ENCODE results near the gene PLXNA2. TPM values are rescaled to one million over a fixed set of nuclear protein-coding genes. Genes with fewer than 3 reads are reported as not detected.

PLXNA2 gene
- total RNA-seq, 1 donor from 2014 or later = 38.3 TPM

- no peak overlapping the region for H3K4me3 ChIP-seq
- no peak for DNase-seq (ENCODE audit: extremely low spot score in 2 of 2)
- peaks cover 0 to 9% of the 10 kb centered on the region in 2 donors for H3K36me3 ChIP-seq
- no peaks in the 10 kb centered on the region for H3K27me3 ChIP-seq
- no peak overlapping the region for H3K27ac ChIP-seq
- H3K4me1 ChIP-seq = peaks cover 41% of the 10 kb centered on the region
- TF ChIP-seq POLR2A (IDR thresholded peaks at IDR 0.05) (no peak), POLR2AphosphoS5 (IDR thresholded peaks at IDR 0.05; ENCODE audit: insufficient read depth in 1 of 2, low read depth in 1 of 2) (no peak), CTCF (IDR thresholded peaks at IDR 0.05) (no peak)
- no peaks in the 10 kb centered on the region for H3K9me3 ChIP-seq
- intact Hi-C loops (cut with DNase I) = no loop called here
Measured at GRCh38 chr1:208221291-208221622, 22.9 kb downstream of the PLXNA2 start.

- Histone ChIP-seq H3K36me3 (peaks cover 0 to 9% of the 10 kb centered on the region in 2 donors), H3K9me3 (no peaks in the 10 kb centered on the region), H3K4me1 (peaks cover 36% of the 10 kb centered on the region), H3K4me3 (no peak overlapping the region), H3K27ac (peak overlapping the region; percentile 13), H3K27me3 (no peaks in the 10 kb centered on the region)
- intact Hi-C loops (cut with DNase I) = no loop called here
- no peak for DNase-seq (ENCODE audit: extremely low spot score in 2 of 2)
- TF ChIP-seq POLR2A (IDR thresholded peaks at IDR 0.05) (no peak), POLR2AphosphoS5 (IDR thresholded peaks at IDR 0.05; ENCODE audit: insufficient read depth in 1 of 2, low read depth in 1 of 2) (peak; percentile 10 to 43)
Measured at GRCh38 chr1:208219659-208220282, 24.4 kb downstream of the PLXNA2 start.

- H3K36me3 ChIP-seq = peaks cover 0 to 9% of the 10 kb centered on the region in 2 donors
- H3K27ac ChIP-seq = peak overlapping the region; percentile 13
- DNase-seq (ENCODE audit: extremely low spot score in 2 of 2) = no peak
- H3K27me3 ChIP-seq = no peaks in the 10 kb centered on the region
- no peak overlapping the region for H3K4me3 ChIP-seq
- no peaks in the 10 kb centered on the region for H3K9me3 ChIP-seq
- H3K4me1 ChIP-seq = peaks cover 42% of the 10 kb centered on the region
- intact Hi-C loops (cut with DNase I) = no loop called here
- TF ChIP-seq POLR2AphosphoS5 (IDR thresholded peaks at IDR 0.05; ENCODE audit: insufficient read depth in 1 of 2, low read depth in 1 of 2) = no peak
- TF ChIP-seq CTCF (IDR thresholded peaks at IDR 0.05) = no peak
- no peak for TF ChIP-seq POLR2A (IDR thresholded peaks at IDR 0.05)
Measured at GRCh38 chr1:208219098-208219658, 25.0 kb downstream of the PLXNA2 start.

GRCh38 chr1:208218237-208219097, 25.7 kb downstream of the PLXNA2 start:
- Histone ChIP-seq H3K4me1 (peaks cover 45% of the 10 kb centered on the region), H3K4me3 (no peak overlapping the region), H3K9me3 (no peaks in the 10 kb centered on the region), H3K27ac (peak overlapping the region; percentile 13), H3K36me3 (peaks cover 0 to 9% of the 10 kb centered on the region in 2 donors), H3K27me3 (no peaks in the 10 kb centered on the region)
- TF ChIP-seq CTCF (IDR thresholded peaks at IDR 0.05) (no peak), POLR2AphosphoS5 (IDR thresholded peaks at IDR 0.05; ENCODE audit: insufficient read depth in 1 of 2, low read depth in 1 of 2) (no peak), POLR2A (IDR thresholded peaks at IDR 0.05) (no peak)
- intact Hi-C loops (cut with DNase I) = no loop called here
- no peak for DNase-seq (ENCODE audit: extremely low spot score in 2 of 2)

- H3K4me3 ChIP-seq = no peak overlapping the region
- H3K4me1 ChIP-seq = peaks cover 45% of the 10 kb centered on the region
- peaks cover 0 to 9% of the 10 kb centered on the region in 2 donors for H3K36me3 ChIP-seq
- intact Hi-C loops (cut with DNase I) = no loop called here
- no peak overlapping the region for H3K27ac ChIP-seq
- no peaks in the 10 kb centered on the region for H3K27me3 ChIP-seq
- no peaks in the 10 kb centered on the region for H3K9me3 ChIP-seq
- DNase-seq (ENCODE audit: extremely low spot score in 2 of 2) = no peak
- TF ChIP-seq POLR2AphosphoS5 (IDR thresholded peaks at IDR 0.05; ENCODE audit: insufficient read depth in 1 of 2, low read depth in 1 of 2) (no peak), CTCF (IDR thresholded peaks at IDR 0.05) (no peak), POLR2A (IDR thresholded peaks at IDR 0.05) (no peak)
Measured at GRCh38 chr1:208217781-208218180, 26.4 kb downstream of the PLXNA2 start.

All from vagina (tissue), 2 donors.